ENCODE data around the gene CTNNA1. TPM values are rescaled to one million over a fixed set of nuclear protein-coding genes. Genes with fewer than 3 reads are reported as not detected.
"Not testable (repeated sequence)": the region's sequence is repeated elsewhere in the genome, so short reads cannot be mapped to it uniquely, and the experiment has no call there.

Gene CTNNA1
- total RNA-seq, 1 experiment from 2014 or later, result 394 TPM

DNA sequence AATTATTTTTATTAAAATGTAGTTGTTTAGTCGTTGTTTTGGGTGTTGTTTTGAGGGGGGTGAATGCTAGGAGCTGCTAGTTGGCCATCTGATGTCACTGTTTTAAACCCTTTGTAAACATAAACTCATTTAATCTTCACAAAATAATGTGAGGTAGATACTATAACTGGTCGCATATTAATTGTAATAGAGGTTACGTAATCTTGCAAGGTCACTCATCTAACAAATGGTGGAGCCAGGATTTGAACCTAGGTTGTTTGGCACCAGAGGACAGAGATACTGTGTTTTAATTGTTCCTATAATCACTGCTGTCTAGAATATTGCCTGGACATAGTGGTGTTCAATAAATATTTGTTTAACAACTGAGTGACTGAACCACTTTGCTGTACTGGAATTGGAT lies 67.5 kb downstream of the CTNNA1 start:
- Histone ChIP-seq H3K4me3 (no peak overlapping the region), H3K9me3 (peaks cover 2% of the 10 kb centered on the region; the same call in 1 of the 2 replicates), H3K27me3 (no peaks in the 10 kb centered on the region), H3K36me3 (peaks cover 45% of the 10 kb centered on the region)
- no peak for DNase-seq

- Histone ChIP-seq H3K27me3 (no peaks in the 10 kb centered on the region), H3K4me3 (no peak overlapping the region), H3K36me3 (peaks cover 55% of the 10 kb centered on the region), H3K9me3 (no peaks in the 10 kb centered on the region)
- no peak for DNase-seq
Measured at GRCh38 chr5:138824516-138824915, 71.3 kb downstream of the CTNNA1 start.

DNA sequence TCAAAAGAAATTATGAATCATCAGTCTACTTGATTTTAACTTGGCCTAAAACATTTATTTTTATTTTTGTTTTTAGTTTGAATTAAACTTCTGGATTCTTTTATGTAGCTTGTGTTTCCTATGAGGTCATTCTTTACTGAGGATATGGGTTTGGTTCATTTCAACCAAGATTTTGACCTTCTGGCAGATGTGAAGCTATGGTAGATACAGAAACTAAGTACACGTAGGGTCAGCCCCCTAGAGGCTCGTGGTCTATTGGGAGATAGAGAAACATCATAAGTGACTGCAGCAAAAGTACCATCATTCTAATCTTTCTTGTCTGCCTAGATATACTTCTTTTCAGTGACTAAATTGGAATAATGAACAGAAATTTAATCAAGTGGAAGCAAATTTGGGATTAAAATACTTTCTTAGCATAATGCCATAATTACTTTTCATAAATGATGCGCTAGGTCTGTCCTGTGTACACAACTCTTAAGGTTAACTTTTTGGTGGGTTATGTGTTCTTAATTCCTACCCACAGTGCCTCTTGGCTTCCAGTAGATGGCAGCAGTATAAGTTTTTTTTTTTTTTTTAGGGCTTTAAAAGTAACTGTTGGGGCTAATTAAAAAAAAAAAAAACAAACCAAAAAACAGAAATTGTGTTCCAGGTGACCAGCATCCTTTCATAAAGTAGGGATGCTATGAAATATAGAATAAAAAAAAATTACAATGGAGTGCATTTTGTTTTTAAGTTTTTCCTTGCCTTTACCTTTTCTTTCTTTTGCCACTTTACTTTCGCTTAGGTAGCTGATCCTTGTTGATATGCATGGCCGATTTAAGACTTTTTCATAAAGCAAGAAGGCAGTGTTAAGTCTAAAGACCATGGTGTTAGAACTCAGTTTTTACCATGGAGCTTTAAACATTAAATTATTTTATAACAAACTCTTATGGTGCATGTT lies 72.0 kb downstream of the CTNNA1 start:
- DNase-seq, result no peak
- H3K4me3 ChIP-seq, result no peak overlapping the region
- no peaks in the 10 kb centered on the region for H3K9me3 ChIP-seq
- peaks cover 55% of the 10 kb centered on the region for H3K36me3 ChIP-seq
- no peaks in the 10 kb centered on the region for H3K27me3 ChIP-seq

DNA sequence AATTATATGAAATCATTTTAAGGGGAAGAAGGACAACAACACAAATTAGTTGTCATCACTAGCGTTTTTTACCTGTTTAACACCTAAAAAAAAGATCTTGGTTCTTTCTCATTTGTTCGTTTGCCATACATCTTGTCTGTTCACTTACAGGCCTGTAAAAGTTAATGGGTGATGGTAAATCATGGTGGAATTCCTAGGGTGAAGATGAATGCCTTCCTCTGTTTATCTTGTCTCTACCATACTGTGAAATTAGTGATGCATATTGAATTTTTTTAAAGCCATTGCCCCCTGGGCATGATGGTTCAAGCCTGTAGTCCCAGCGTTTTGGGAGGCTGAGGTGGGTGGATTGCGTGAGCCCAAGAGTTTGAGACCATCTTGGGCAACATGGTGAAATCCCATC lies 75.3 kb downstream of the CTNNA1 start:
- Histone ChIP-seq H3K27me3 (no peaks in the 10 kb centered on the region), H3K4me3 (no peak overlapping the region), H3K36me3 (peaks cover 75% of the 10 kb centered on the region), H3K9me3 (peaks cover under 1% of the 10 kb centered on the region; the same call in 1 of the 2 replicates)
- DNase-seq, result no peak

GRCh38 chr5:138829341-138829740 lies 76.1 kb downstream of the CTNNA1 start:
- Histone ChIP-seq H3K9me3 (peaks cover 5% of the 10 kb centered on the region; the same call in 1 of the 2 replicates), H3K4me3 (no peak overlapping the region), H3K27me3 (no peaks in the 10 kb centered on the region), H3K36me3 (peaks cover 78% of the 10 kb centered on the region)
- no peak for DNase-seq

DNA sequence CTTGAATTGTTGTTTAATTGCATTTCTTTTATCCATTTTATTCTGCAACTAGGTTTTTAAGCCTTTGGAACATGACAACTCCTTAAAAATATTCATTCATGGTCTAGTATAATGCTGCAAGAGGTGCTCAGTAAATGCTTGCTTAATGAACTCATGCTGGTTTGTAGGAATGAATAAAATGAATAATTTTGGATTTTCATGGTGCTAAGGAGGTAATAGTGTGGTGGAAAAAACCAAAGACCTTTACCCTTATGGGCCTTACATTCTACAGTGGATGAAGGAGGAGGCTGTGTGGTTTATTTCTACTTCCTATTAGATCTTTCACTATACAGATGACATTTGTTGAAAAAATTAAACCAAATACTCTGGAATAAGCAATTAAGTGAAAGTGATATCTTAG lies 78.5 kb downstream of the CTNNA1 start:
- H3K36me3 ChIP-seq, result peaks cover 69% of the 10 kb centered on the region
- DNase-seq, result no peak
- H3K27me3 ChIP-seq, result no peaks in the 10 kb centered on the region
- H3K4me3 ChIP-seq, result no peak overlapping the region
- peaks cover 8% of the 10 kb centered on the region; the same call in 1 of the 2 replicates for H3K9me3 ChIP-seq

GRCh38 chr5:138832218-138832617 lies 79.0 kb downstream of the CTNNA1 start:
- H3K27me3 ChIP-seq, result no peaks in the 10 kb centered on the region
- no peak for DNase-seq
- no peak overlapping the region for H3K4me3 ChIP-seq
- peaks cover 64% of the 10 kb centered on the region for H3K36me3 ChIP-seq
- peaks cover 8% of the 10 kb centered on the region; the same call in 1 of the 2 replicates for H3K9me3 ChIP-seq

- Histone ChIP-seq H3K4me3 (no peak overlapping the region), H3K9me3 (peaks cover 8% of the 10 kb centered on the region; the same call in 1 of the 2 replicates), H3K27me3 (no peaks in the 10 kb centered on the region), H3K36me3 (peaks cover 55% of the 10 kb centered on the region)
- no peak for DNase-seq
Measured at GRCh38 chr5:138833080-138833479, 79.9 kb downstream of the CTNNA1 start.

DNA sequence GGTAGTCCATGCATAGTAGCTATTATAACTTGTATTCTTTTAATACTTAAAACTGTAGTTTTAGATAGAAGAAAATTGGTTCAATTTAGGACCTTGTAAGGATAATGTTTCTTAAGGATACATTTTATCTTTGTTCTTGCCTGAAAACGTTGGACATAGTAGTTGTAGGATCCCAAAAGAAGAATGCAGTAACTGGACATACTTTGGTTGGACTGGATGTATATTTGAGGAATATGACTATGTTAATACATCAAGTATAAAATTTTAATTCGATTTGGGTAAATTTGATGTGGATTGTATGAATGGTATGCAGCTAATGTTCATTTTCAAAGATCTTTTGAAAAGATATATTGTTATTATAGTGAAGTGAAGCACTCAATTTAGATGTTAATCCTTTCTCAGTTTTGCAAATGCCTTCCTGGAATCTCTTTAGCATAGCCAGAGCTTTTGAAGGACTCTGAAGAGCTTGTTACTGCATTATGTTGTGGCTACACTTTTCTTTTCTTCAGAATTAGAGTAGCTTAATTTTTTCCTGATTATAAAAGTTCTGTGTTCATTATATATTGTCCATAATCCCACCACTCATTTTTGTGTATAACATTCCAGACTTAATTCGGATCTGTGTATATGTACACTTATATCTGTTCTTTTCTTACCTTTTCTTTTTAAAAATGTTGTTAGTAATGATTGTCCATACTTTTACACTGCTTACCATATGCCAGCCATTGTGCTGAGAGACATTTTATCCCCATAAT lies 80.7 kb downstream of the CTNNA1 start:
- Histone ChIP-seq H3K9me3 (peaks cover 8% of the 10 kb centered on the region; the same call in 1 of the 2 replicates), H3K36me3 (peaks cover 54% of the 10 kb centered on the region), H3K27me3 (no peaks in the 10 kb centered on the region), H3K4me3 (no peak overlapping the region)
- DNase-seq, result no peak

DNA sequence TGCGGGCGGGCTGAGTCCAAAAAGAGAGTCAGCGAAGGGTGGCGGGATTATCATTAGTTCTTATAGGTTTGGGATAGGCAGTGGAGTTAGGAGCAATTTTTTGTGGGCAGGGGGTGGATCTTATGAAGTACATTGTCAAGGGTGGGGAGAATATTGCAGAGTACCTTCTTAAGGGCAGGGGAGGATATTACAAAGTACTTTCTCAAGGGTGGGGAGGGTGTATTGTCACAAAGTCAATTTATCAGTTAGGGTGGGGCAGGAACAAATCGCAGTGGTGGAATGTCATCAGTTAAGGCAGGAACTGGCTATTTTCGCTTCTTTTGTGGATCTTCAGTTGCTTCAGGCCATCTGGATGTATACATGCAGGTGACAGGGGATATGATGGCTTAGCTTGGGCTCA lies 81.6 kb downstream of the CTNNA1 start:
- H3K4me3 ChIP-seq, DNase-seq, H3K9me3 ChIP-seq, H3K27me3 ChIP-seq: not testable (repeated sequence)
- peaks cover 53% of the 10 kb centered on the region for H3K36me3 ChIP-seq

- Histone ChIP-seq H3K4me3 (no peak overlapping the region), H3K36me3 (peaks cover 54% of the 10 kb centered on the region), H3K9me3 (peaks cover 8% of the 10 kb centered on the region; the same call in 1 of the 2 replicates), H3K27me3 (no peaks in the 10 kb centered on the region)
- DNase-seq, result no peak
Measured at GRCh38 chr5:138837160-138837559, 83.9 kb downstream of the CTNNA1 start.

GRCh38 chr5:138840103-138840502 lies 86.9 kb downstream of the CTNNA1 start:
- Histone ChIP-seq H3K4me3 (no peak overlapping the region), H3K36me3 (peaks cover 34% of the 10 kb centered on the region)

GRCh38 chr5:138841531-138841930 lies 88.3 kb downstream of the CTNNA1 start:
- no peak overlapping the region for H3K4me3 ChIP-seq
- peaks cover 28% of the 10 kb centered on the region for H3K36me3 ChIP-seq
- H3K27me3 ChIP-seq, result no peaks in the 10 kb centered on the region
- DNase-seq, result no peak
- no peaks in the 10 kb centered on the region for H3K9me3 ChIP-seq

More at GRCh38 chr5:138840103-138840502, 86.9 kb downstream of the CTNNA1 start:
- no peaks in the 10 kb centered on the region for H3K9me3 ChIP-seq
- H3K27me3 ChIP-seq, result no peaks in the 10 kb centered on the region
- no peak for DNase-seq

- no peak overlapping the region for H3K4me3 ChIP-seq
- H3K36me3 ChIP-seq, result peaks cover 26% of the 10 kb centered on the region
- H3K27me3 ChIP-seq, result no peaks in the 10 kb centered on the region
- no peaks in the 10 kb centered on the region for H3K9me3 ChIP-seq
- DNase-seq, result no peak
Measured at GRCh38 chr5:138843316-138844124, 90.3 kb downstream of the CTNNA1 start.

GRCh38 chr5:138844125-138844461 lies 90.9 kb downstream of the CTNNA1 start:
- no peaks in the 10 kb centered on the region for H3K27me3 ChIP-seq
- no peak for DNase-seq
- H3K4me3 ChIP-seq, result no peak overlapping the region

DNA sequence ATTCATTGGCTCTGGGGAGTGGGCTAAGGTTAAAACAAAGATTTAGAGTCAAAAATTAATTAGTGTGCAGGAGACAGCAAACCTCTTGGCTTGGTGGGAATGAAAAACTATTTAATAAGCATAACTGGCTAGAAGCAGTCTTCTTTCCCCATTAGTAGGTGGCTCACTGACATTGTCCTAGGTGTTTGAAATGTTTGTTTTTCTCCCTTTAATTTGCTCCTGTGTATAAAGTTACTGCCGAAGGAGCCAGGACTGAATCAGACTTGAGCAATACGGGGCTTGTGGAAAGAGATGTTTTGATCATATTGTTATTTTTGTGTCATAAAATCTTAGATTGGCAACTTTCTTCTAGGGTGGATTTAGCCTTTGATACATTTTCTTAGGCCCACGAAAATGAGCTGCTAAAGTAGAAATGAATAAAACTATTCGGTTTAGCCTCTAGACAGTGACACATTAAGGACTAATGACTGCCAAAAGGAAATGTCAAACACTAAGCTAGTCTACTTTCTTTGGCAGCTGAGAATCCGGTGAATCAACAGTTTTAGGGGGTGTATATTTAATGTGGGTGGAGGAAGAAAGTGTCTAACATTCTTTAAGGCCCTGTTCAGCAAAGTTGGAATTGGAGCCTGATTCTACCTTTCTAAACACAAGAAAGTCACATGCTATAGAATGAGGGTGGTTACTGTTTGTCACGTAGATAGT lies 91.7 kb downstream of the CTNNA1 start:
- peak; percentile 63 for DNase-seq
- peaks cover 16% of the 10 kb centered on the region for H3K36me3 ChIP-seq
- no peak overlapping the region for H3K4me3 ChIP-seq
- no peaks in the 10 kb centered on the region for H3K27me3 ChIP-seq
- no peaks in the 10 kb centered on the region for H3K9me3 ChIP-seq

More at GRCh38 chr5:138844125-138844461, 90.9 kb downstream of the CTNNA1 start:
- Histone ChIP-seq H3K9me3 (no peaks in the 10 kb centered on the region), H3K36me3 (peaks cover 22% of the 10 kb centered on the region)

Measured in MG63 (cell line).